Measurements from ENCODE around the gene LEPROT. TPM values are rescaled to one million over a fixed set of nuclear protein-coding genes. Genes with fewer than 3 reads are reported as not detected.

The LEPROT gene
- total and polyA plus RNA-seq, 2 experiments from 2014 or later: 22.9 to 24.9 TPM

DNA sequence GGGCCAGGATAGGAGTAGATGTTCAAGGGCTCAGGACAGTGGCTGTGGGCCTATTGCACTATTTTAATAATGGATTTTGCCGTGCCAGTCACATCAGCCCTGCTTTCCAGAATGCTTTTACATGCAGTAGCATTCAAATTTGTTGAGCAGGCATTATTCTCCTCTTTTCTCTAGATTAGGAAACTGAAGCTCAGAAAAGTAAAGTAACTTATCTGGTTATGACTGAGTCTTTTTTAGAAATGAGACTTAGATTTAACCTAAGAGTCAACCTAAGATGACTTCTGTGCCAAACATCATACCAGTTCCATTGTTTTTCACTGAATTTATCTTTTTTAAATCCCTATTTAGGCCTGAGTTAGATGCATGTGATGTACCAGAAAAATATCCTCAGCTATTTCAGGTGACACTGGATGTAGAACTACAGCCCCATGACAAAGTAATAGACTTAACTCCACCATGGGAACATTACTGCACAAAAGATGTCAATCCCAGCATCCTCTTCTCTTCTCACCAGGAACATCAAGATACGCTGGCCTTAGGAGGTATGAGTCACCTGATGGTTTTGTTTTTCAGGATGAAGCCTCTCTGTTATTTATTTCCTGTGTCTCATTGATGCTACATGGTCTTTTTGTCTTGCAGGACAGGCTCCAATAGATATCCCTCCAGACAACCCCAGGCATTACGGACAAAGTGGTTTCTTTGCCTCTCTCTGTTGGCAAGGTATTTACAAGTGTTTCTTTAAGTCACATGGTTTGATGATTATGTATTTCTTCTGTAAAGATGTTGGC, 31.4 kb upstream of the LEPROT start (continued):
- TF ChIP-seq, protein P1, sequence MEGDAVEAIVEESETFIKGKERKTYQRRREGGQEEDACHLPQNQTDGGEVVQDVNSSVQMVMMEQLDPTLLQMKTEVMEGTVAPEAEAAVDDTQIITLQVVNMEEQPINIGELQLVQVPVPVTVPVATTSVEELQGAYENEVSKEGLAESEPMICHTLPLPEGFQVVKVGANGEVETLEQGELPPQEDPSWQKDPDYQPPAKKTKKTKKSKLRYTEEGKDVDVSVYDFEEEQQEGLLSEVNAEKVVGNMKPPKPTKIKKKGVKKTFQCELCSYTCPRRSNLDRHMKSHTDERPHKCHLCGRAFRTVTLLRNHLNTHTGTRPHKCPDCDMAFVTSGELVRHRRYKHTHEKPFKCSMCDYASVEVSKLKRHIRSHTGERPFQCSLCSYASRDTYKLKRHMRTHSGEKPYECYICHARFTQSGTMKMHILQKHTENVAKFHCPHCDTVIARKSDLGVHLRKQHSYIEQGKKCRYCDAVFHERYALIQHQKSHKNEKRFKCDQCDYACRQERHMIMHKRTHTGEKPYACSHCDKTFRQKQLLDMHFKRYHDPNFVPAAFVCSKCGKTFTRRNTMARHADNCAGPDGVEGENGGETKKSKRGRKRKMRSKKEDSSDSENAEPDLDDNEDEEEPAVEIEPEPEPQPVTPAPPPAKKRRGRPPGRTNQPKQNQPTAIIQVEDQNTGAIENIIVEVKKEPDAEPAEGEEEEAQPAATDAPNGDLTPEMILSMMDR (conservative IDR thresholded peaks at IDR 0.05; ENCODE audit: low read depth in 2 of 2): no peak
- TF ChIP-seq EZH2phosphoT487 (IDR thresholded peaks at IDR 0.05; ENCODE audit: unreplicated experiment): no peak
- no peak for TF ChIP-seq EZH2 (IDR thresholded peaks at IDR 0.05; ENCODE audit: low read depth, unreplicated experiment)
- no peak for TF ChIP-seq ZNF114 (CRISPR knock-in tag; IDR thresholded peaks at IDR 0.05)
- TF ChIP-seq STAT1 (IDR thresholded peaks at IDR 0.05; ENCODE audit: unreplicated experiment): no peak
- TF ChIP-seq CREB1 (CRISPR knock-in tag; IDR thresholded peaks at IDR 0.05; ENCODE audit: low read depth): no peak
- TF ChIP-seq POLR2AphosphoS5 (IDR thresholded peaks at IDR 0.05; ENCODE audit: low read depth): no peak
- no peak for TF ChIP-seq ZNF331 (CRISPR knock-in tag; IDR thresholded peaks at IDR 0.05; ENCODE audit: low read depth)

DNA sequence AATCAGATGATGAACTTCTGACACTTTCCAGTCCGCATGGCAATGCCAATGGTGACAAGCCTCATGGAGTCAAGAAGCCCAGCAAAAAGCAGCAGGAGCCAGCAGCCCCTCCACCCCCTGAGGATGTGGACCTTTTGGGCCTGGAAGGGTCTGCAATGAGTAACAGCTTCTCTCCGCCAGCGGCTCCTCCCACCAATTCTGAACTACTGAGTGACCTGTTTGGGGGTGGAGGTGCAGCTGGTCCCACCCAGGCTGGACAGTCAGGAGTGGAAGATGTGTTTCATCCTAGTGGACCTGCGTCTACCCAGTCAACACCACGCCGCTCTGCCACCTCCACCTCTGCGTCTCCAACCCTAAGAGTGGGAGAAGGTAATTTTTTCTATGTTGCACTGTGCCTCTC, 28.0 kb upstream of the LEPROT start:
- no peak for ATAC-seq
- no peaks in the 10 kb centered on the region for H3K79me2 ChIP-seq (replicated peaks; ENCODE audit: insufficient read depth)
- H2AFZ ChIP-seq: no peak overlapping the region
- H3K4me1 ChIP-seq (ENCODE audit: insufficient read depth): peaks cover 4% of the 10 kb centered on the region; the same call in 1 of the 2 replicates
- DNase-seq (ENCODE audit: low spot score): no peak
- H3K27me3 Mint-ChIP-seq (ENCODE audit: insufficient read depth, low read depth, poor library complexity): no peaks in the 10 kb centered on the region
- no peaks in the 10 kb centered on the region for H3K36me3 Mint-ChIP-seq (ENCODE audit: low read depth)
- H3K27ac Mint-ChIP-seq: no peak overlapping the region
- no peaks in the 10 kb centered on the region for H3K27me3 ChIP-seq (ENCODE audit: insufficient read depth)
- H3K9me2 ChIP-seq (ENCODE audit: insufficient read depth): no peaks in the 10 kb centered on the region
- H3K9me3 Mint-ChIP-seq: no peaks in the 10 kb centered on the region; the same call in 2 of the 3 replicates
- no peaks in the 10 kb centered on the region for H3F3A ChIP-seq (replicated peaks; ENCODE audit: low read depth)
- H3K4me3 Mint-ChIP-seq: no peak overlapping the region
- no peaks in the 10 kb centered on the region for H3K36me3 ChIP-seq (ENCODE audit: insufficient read depth)
- peaks cover 9% of the 10 kb centered on the region for H3K4me1 Mint-ChIP-seq
- H3K4me2 ChIP-seq: no peak overlapping the region
- no peak overlapping the region for H3K27ac ChIP-seq (ENCODE audit: low read depth)
- no peak overlapping the region for H3K4me3 ChIP-seq
- no peaks in the 10 kb centered on the region for H4K20me1 ChIP-seq (replicated peaks; ENCODE audit: insufficient read depth)
- TF ChIP-seq, protein P2, sequence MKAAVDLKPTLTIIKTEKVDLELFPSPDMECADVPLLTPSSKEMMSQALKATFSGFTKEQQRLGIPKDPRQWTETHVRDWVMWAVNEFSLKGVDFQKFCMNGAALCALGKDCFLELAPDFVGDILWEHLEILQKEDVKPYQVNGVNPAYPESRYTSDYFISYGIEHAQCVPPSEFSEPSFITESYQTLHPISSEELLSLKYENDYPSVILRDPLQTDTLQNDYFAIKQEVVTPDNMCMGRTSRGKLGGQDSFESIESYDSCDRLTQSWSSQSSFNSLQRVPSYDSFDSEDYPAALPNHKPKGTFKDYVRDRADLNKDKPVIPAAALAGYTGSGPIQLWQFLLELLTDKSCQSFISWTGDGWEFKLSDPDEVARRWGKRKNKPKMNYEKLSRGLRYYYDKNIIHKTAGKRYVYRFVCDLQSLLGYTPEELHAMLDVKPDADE (IDR thresholded peaks at IDR 0.05): no peak
- TF ChIP-seq EZH2phosphoT487 (IDR thresholded peaks at IDR 0.05; ENCODE audit: unreplicated experiment) (no peak), EZH2 (IDR thresholded peaks at IDR 0.05; ENCODE audit: low read depth, unreplicated experiment) (no peak), ZNF114 (CRISPR knock-in tag; IDR thresholded peaks at IDR 0.05) (no peak), NANOG (IDR thresholded peaks at IDR 0.05; ENCODE audit: borderline replicate concordance) (no peak), STAT1 (IDR thresholded peaks at IDR 0.05; ENCODE audit: unreplicated experiment) (no peak), ZNF331 (CRISPR knock-in tag; IDR thresholded peaks at IDR 0.05; ENCODE audit: low read depth) (no peak), JUNB (IDR thresholded peaks at IDR 0.05; ENCODE audit: unreplicated experiment) (no peak), CREB1 (CRISPR knock-in tag; IDR thresholded peaks at IDR 0.05; ENCODE audit: low read depth) (no peak)
- TF ChIP-seq, protein P3, sequence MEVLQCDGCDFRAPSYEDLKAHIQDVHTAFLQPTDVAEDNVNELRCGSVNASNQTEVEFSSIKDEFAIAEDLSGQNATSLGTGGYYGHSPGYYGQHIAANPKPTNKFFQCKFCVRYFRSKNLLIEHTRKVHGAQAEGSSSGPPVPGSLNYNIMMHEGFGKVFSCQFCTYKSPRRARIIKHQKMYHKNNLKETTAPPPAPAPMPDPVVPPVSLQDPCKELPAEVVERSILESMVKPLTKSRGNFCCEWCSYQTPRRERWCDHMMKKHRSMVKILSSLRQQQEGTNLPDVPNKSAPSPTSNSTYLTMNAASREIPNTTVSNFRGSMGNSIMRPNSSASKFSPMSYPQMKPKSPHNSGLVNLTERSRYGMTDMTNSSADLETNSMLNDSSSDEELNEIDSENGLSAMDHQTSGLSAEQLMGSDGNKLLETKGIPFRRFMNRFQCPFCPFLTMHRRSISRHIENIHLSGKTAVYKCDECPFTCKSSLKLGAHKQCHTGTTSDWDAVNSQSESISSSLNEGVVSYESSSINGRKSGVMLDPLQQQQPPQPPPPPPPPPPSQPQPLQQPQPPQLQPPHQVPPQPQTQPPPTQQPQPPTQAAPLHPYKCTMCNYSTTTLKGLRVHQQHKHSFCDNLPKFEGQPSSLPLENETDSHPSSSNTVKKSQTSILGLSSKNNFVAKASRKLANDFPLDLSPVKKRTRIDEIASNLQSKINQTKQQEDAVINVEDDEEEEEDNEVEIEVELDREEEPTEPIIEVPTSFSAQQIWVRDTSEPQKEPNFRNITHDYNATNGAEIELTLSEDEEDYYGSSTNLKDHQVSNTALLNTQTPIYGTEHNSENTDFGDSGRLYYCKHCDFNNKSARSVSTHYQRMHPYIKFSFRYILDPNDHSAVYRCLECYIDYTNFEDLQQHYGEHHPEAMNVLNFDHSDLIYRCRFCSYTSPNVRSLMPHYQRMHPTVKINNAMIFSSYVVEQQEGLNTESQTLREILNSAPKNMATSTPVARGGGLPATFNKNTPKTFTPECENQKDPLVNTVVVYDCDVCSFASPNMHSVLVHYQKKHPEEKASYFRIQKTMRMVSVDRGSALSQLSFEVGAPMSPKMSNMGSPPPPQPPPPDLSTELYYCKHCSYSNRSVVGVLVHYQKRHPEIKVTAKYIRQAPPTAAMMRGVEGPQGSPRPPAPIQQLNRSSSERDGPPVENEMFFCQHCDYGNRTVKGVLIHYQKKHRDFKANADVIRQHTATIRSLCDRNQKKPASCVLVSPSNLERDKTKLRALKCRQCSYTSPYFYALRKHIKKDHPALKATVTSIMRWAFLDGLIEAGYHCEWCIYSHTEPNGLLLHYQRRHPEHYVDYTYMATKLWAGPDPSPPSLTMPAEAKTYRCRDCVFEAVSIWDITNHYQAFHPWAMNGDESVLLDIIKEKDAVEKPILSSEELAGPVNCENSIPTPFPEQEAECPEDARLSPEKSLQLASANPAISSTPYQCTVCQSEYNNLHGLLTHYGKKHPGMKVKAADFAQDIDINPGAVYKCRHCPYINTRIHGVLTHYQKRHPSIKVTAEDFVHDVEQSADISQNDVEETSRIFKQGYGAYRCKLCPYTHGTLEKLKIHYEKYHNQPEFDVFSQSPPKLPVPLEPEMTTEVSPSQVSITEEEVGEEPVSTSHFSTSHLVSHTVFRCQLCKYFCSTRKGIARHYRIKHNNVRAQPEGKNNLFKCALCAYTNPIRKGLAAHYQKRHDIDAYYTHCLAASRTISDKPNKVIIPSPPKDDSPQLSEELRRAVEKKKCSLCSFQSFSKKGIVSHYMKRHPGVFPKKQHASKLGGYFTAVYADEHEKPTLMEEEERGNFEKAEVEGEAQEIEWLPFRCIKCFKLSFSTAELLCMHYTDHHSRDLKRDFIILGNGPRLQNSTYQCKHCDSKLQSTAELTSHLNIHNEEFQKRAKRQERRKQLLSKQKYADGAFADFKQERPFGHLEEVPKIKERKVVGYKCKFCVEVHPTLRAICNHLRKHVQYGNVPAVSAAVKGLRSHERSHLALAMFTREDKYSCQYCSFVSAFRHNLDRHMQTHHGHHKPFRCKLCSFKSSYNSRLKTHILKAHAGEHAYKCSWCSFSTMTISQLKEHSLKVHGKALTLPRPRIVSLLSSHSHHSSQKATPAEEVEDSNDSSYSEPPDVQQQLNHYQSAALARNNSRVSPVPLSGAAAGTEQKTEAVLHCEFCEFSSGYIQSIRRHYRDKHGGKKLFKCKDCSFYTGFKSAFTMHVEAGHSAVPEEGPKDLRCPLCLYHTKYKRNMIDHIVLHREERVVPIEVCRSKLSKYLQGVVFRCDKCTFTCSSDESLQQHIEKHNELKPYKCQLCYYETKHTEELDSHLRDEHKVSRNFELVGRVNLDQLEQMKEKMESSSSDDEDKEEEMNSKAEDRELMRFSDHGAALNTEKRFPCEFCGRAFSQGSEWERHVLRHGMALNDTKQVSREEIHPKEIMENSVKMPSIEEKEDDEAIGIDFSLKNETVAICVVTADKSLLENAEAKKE (CRISPR knock-in tag; IDR thresholded peaks at IDR 0.05): no peak
- TF ChIP-seq, protein P1 (conservative IDR thresholded peaks at IDR 0.05; ENCODE audit: low read depth in 2 of 2): no peak
